Measurements from ENCODE around the gene POPDC2. TPM values are rescaled to one million over a fixed set of nuclear protein-coding genes. Genes with fewer than 3 reads are reported as not detected.

The POPDC2 gene
- total and polyA plus RNA-seq, 2 donors (not counting 3 experiments of a cell fraction or from before 2014, with no cell fraction given) = 0.57 to 0.66 TPM

GRCh38 chr3:119697394-119697793 is 37.0 kb upstream of the POPDC2 start:
- no peak for FAIRE-seq

More at GRCh38 chr3:119697394-119697793, 37.0 kb upstream of the POPDC2 start:
- TF ChIP-seq MAX (IDR thresholded peaks at IDR 0.05; ENCODE audit: insufficient read depth, insufficient read length) = no peak
- no peak for TF ChIP-seq EZH2 (IDR thresholded peaks at IDR 0.05; ENCODE audit: borderline replicate concordance, low read depth, low read length, severe bottlenecking)
- no peak for TF ChIP-seq POLR2A (IDR thresholded peaks at IDR 0.05; ENCODE audit: low read depth, low read length)
- no peak for TF ChIP-seq CTCF (IDR thresholded peaks at IDR 0.05; ENCODE audit: extremely low read depth in 1 of 2, insufficient read depth in 1 of 2, low read depth in 1 of 2, low read length in 2 of 2)
- TF ChIP-seq POLR2AphosphoS5 (IDR thresholded peaks at IDR 0.05; ENCODE audit: insufficient read depth, low read depth, low read length) = no peak
- no peak for TF ChIP-seq JUN (IDR thresholded peaks at IDR 0.05; ENCODE audit: borderline replicate concordance, insufficient read depth, insufficient read length, low read depth)
- TF ChIP-seq FOS (IDR thresholded peaks at IDR 0.05; ENCODE audit: borderline replicate concordance, insufficient read depth, low read length) = no peak
- no peak for TF ChIP-seq GATA2 (IDR thresholded peaks at IDR 0.05; ENCODE audit: insufficient read depth, insufficient read length, low read depth, low read length)
- TF ChIP-seq MYC (IDR thresholded peaks at IDR 0.05; ENCODE audit: low read depth, low read length) = no peak
- H3K79me2 ChIP-seq (ENCODE audit: control insufficient read depth, insufficient read depth, low read length) = no peaks in the 10 kb centered on the region
- H3K4me2 ChIP-seq (ENCODE audit: insufficient read depth, low read length) = no peak overlapping the region
- no TSS peak for BruUV-seq (replicated peaks)
- no peak for DNase-seq (ENCODE audit: low read depth, low spot score)
- H3K4me3 ChIP-seq (replicated peaks in 1 of 3; ENCODE audit: insufficient read depth in 1 of 3, low read depth in 1 of 3, low read length in 3 of 3) = no peak overlapping the region
- H3K9me3 ChIP-seq (replicated peaks; ENCODE audit: control insufficient read depth, insufficient read depth, low read length) = no peaks in the 10 kb centered on the region
- ChIA-PET POLR2A (no interaction called here), CTCF (no interaction called here)
- no peak overlapping the region for H3K27ac ChIP-seq (ENCODE audit: insufficient read depth, low read depth, low read length)
- intact Hi-C loops (cut with micrococcal nuclease) (no loop called here), dilution Hi-C loops (cut with MboI; ENCODE audit: extremely low pct_ligation_motif_present, low sequenced_read_pairs) (no loop called here)
- peaks cover 1% of the 10 kb centered on the region for H3K4me1 ChIP-seq (ENCODE audit: control insufficient read depth, extremely low read depth, insufficient read depth, low read length)
- no peaks in the 10 kb centered on the region for H3K27me3 ChIP-seq (ENCODE audit: control insufficient read depth in 2 of 2, insufficient read depth in 2 of 2, low read length in 2 of 2)
- H4K20me1 ChIP-seq (replicated peaks; ENCODE audit: control insufficient read depth, extremely low read depth, insufficient read depth, low read length) = no peaks in the 10 kb centered on the region
- no peaks in the 10 kb centered on the region for H3K36me3 ChIP-seq (ENCODE audit: control insufficient read depth in 2 of 2, extremely low read depth in 1 of 2, insufficient read depth in 2 of 2, low read length in 2 of 2)
- no peak overlapping the region for H3K9ac ChIP-seq (replicated peaks; ENCODE audit: extremely low read depth, insufficient read depth, low read length)
- no peak overlapping the region for H2AFZ ChIP-seq (ENCODE audit: low read depth, low read length)
- H3K9me1 ChIP-seq (replicated peaks; ENCODE audit: control insufficient read depth, extremely low read depth, insufficient read depth, low read length) = no peaks in the 10 kb centered on the region

Data from endothelial cell of umbilical vein (primary cell).